GM21526 (cell line): ENCODE data around the gene ZNF789.

Experiments
- ATAC-seq: cut with Tn5 transposase; IDR thresholded peaks from one replicate; pipeline ENCODE4 v1.9.1; 2021; ENCODE audit warnings: moderate library complexity; ENCODE audit not compliant: unreplicated experiment, low FRiP score

The ZNF789 gene

GRCh38 chr7:99457650-99458493, 14.8 kb upstream of the ZNF789 start:
- ATAC-seq = no peak

- ATAC-seq = no peak
Observed at GRCh38 chr7:99459087-99459486, 13.6 kb upstream of the ZNF789 start.

GRCh38 chr7:99460651-99461050, 12.0 kb upstream of the ZNF789 start:
- ATAC-seq = no peak

- no peak for ATAC-seq
Observed at GRCh38 chr7:99461221-99461620, 11.5 kb upstream of the ZNF789 start.

GRCh38 chr7:99465421-99465768, 7.3 kb upstream of the ZNF789 start:
- ATAC-seq = no peak

GRCh38 chr7:99468336-99468918, 4.3 kb upstream of the ZNF789 start:
- no peak for ATAC-seq

GRCh38 chr7:99469381-99470065, 3.2 kb upstream of the ZNF789 start:
- no peak for ATAC-seq

- ATAC-seq = no peak
Observed at GRCh38 chr7:99473315-99473596, 566 bp downstream of the ZNF789 start.

DNA sequence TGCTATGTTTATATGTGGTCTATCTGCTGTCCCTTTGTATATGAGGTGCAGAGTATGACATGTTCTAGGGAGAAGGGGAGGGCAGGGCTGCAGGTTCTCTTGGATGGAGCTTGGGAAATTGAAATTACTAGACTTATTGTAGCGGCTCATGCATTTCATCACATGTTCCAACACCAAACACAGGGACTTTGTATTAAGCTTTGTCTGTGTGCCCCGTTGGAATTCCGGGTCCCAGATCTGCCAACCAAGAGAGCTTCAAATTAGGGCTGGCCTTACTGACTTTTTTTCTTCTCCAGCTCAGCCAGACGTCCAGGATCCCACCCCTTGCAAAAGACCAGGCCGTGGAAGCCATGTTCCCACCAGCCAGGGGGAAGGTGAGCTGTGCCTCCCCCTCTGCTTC, 3.4 kb downstream of the ZNF789 start:
- no peak for ATAC-seq

- no peak for ATAC-seq
Observed at GRCh38 chr7:99478464-99479440, 6.1 kb downstream of the ZNF789 start.

GRCh38 chr7:99485094-99485493, 12.4 kb downstream of the ZNF789 start:
- ATAC-seq = no peak

GRCh38 chr7:99489235-99489634, 16.5 kb downstream of the ZNF789 start:
- no peak for ATAC-seq

DNA sequence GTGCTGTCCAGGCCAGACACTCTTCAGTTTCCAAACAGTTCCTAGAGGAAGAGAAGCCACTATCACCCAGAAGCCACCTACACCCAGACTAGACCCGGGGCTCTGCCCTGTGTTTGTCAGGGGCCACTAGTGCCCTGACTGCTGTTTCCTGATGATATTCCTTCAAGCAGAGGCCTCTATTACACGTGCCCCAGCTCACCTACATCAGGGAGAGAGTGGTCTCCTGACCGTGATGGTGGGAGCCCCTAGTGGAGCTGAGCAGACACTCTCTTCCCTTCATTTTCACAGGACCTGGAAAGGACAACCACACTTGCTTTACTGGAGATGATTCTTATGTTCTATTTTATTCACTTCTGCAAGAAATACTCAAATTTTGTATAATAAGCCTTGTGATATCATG, 18.2 kb downstream of the ZNF789 start:
- ATAC-seq = no peak

- no peak for ATAC-seq
Observed at GRCh38 chr7:99493823-99494222, 21.1 kb downstream of the ZNF789 start.

- no peak for ATAC-seq
Observed at GRCh38 chr7:99497766-99498545, 25.3 kb downstream of the ZNF789 start.

DNA sequence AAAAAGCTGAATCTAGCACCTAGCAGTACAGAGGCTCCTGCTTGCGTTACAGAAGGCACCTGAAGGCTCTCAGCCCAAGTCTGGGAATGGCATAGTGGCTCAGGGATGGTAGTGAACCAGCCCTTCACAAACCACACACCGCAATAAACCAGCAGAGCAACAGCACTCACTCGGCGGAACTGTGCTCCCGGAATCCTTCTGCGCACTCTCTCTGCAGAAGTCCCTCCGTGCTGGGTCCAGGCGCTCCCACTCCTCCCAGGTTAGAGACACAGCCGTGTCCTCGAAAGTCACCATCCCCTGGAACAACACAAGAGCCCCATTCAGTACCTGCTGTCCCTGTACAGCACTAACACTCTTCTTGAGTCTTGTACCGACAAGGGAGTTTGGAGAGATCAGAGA, 25.9 kb downstream of the ZNF789 start:
- no peak for ATAC-seq

- peak; percentile 12 for ATAC-seq
Observed at GRCh38 chr7:99499371-99499720, 26.7 kb downstream of the ZNF789 start.

DNA sequence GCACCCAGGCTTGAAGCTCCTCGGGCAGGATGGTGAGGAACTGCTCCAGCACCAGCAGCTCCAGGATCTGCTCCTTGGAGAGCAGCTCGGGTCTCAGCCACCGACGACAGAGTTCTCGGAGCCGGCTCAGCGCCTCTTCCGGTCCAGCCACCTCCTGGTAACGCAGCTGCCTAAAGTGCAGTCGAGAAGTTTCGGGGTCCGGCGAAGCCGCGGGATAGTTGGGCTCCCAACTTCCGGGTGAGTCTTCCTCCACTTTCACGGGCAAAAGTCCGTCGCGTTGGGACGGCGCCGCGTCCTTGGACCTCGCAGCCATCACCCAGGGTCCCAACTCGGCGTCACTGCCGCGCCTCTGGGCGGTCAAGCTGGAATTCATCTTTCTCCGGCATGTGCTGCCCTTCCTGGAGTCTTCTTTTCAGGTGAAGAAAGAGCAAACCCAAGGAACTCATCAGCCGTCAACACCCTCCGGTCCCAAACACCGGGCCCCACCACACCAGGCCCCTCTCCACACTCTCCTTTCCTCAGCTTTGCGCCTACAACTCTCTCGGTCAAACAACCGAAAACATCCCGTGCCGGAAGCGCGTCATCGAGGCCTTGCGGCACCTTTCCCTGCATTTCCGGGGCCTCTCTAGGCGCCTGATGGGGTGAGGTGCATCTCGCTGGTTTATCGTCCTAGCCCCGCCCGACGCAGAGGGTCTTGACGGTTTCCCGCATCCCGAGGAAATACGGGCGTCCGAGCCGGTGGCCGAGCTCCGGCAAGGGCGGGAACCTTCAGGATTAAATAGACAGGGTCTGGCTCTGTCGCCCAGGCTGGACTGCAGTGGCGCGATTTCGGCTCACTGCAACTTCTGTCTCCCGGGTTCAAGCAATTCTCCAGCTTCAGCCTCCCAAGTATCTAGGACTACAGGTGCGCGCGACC, 27.3 kb downstream of the ZNF789 start, which contains the start of gene ZNF394:
TSS of gene ZNF394 (minus strand) at position 561 of the 916 bp plus-strand sequence. CDS start at position 373, 188 bp downstream.
- peak; percentile 44 for ATAC-seq

DNA sequence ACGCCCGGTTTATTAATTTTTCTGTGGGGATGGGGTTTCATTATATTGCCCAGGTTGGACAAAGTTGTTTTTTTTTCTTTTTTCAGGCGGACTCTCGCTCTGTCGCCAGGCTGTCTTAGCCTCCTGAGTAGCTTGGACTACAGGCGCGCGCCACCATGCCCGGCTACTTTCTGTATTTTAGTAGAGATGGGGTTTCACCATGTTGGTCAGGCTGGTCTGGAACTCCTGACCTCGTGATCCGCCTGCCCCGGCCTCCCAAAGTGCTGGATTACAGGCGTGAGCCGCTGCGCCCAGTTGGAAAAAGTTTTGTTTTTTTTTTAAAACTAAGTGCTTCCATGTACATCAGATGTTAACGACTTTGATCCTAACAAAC, 27.9 kb downstream of the ZNF789 start:
- no peak for ATAC-seq
